OCI-LY7 (cell line): ENCODE measurements around the gene WWOX.

Experiments used
- CTCF ChIP-seq: fragments of 200-600 bp; sonication (generic); conservative IDR thresholded peaks from 2 replicates; pipeline ENCODE4 v1.5.1; 2014; ENCODE audit warnings: mild to moderate bottlenecking, antibody characterized with exemption, low read length, moderate library complexity, mixed read lengths
- EZH2phosphoT487 ChIP-seq: fragments of 200-600 bp; sonication (generic); IDR thresholded peaks from 2 replicates; pipeline ENCODE4 v1.6.1; 2018; ENCODE audit warnings: low read depth, borderline replicate concordance, mild to moderate bottlenecking, mixed run types, antibody characterized with exemption, low read length, moderate library complexity, mixed read lengths

GRCh38 chr16:78251115-78251514 is 151.7 kb downstream of the WWOX start:
- no peak for TF ChIP-seq CTCF
- TF ChIP-seq EZH2phosphoT487 = no peak
